B cell (primary cell): ENCODE results near the gene MDFI.

ENCODE experiments used
- CTCF ChIP-seq: fragments of 200-600 bp; IDR thresholded peaks from one replicate; pipeline ENCODE4 v1.8.0; 2022; ENCODE audit warnings: antibody characterized with exemption, mild to moderate bottlenecking
- EZH2 ChIP-seq: IDR thresholded peaks from 2 replicates; pipeline ENCODE4 v1.6.1; 2012; ENCODE audit warnings: borderline replicate concordance, low read depth, mild to moderate bottlenecking, moderate library complexity, low read length; ENCODE audit not compliant: insufficient read depth, poor library complexity, severe bottlenecking

GRCh38 chr6:41690541-41691330 lies 52.5 kb downstream of the MDFI start:
- TF ChIP-seq CTCF (no peak), EZH2 (no peak)
